HK-2 (cell line): ENCODE measurements around the gene CTIF.
A peak's percentile ranks its signal among the peaks of the same experiment; 100 is the strongest.

ENCODE experiments used
- DNase-seq: peaks from one replicate; pipeline ENCODE4 v3.0.0-alpha.2; 2018; ENCODE audit not compliant: unreplicated experiment

The CTIF gene

DNA sequence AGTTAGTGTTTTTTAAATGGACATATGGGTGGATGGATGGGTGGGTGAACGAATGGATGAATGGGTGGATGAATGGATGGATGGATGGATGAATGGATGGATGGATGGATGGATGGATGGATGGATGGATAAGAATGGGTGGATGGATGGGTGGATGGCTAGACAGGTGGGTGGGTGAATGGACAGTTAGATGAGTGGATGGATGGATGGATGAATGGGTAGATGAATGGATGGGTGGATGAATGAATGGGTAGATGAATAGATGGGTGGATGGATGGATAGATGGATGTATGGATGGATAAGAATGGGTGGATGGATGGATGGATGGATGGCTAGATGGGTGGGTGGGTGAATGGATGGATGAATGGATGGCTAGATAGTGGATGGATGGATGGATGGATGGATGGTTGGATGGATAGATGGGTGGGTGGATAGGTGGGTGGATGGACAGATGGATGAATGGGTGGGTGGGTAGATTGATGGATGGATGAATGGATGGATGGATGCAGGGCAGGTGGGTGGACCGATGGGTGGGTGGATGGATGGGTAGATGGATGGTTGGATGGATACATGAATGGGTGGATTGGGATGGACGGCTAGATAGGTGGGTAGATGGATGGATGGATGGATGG, 64.0 kb downstream of the CTIF start:
- DNase-seq = no peak

DNA sequence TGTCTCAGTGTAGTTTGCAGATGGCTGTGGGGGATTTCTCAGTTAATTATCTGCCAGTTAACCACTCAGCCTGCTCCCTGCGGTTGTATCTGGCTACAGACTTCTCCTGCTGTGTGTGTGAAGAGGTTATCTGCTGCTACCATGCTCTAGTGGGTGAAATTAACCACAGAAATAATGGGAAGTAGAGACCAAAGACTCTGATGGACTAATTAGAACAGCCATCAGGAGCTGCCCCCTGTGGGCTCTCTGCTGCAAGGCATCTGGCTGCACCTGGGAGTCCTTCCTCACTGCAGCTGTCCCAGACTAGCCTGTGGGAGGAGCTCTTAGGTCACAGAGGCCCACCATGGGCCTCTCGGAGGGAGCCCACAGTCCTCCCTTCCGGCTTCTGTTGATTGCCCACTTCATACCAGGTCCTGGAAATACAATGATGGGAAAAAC, 66.6 kb downstream of the CTIF start:
- peak; percentile 45 for DNase-seq

DNA sequence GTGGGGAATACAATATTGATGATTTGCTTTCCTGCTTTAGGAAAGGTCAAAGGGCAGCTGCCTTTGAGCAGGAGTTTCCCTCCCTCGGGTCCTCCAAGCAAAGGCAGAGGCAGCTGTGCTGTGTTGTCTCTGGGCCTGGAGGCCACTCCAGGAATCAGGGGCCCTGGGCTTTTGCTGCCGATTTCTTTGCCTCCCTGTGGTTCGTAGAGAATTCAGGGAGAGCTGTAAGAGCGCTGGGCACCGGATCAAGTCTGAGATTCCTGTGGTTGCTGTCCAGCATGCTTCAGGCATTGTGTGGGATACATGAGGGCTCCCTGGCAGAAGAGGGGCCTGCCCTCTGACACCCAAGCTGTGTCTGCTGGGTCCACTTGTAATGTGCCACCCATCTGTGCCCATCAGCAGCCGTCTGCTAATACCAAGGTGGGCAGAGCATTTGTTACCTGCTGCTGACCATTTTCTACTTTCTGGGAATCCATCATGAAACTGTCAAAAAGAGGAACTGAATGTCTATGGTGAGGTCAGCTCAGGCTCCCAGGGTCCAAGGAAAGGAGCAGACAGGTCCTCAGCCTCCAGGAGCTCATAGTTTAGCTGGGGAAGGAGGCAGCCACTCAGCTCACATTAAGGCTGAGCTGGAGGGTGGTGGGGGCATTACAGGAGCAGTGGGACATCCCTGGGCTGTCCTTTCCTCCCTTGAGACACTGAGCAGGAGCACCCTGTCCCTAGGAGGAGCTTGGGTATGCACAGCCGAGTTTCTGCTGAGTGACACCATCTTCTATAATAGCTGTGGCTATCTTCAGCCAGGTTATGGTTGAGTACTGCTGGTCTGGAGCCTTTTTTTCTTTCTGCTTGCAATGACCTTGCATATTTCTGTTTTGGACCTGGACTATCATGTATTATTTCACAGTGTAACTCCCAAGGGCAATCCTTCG, 68.5 kb downstream of the CTIF start:
- DNase-seq = peak; percentile 57

DNA sequence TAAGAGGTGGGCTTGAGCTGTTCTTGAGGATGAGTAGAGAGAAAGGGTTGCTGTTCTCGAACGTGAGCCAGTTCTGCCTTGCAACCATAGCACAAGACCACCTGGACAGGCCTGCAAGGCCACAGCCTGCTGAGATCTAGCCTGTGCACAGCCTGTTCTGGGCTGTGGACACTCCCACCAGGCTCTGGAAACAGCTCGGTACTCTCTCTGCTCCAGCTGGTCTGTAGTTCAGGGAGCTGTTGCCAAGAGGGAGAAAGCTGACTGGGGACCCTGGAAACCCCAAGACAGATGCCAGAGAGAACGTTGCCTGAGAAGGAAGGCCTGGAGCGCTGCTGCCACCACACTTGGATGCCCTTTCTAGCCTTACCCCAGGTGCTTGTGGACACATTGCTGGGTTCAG, 69.8 kb downstream of the CTIF start:
- no peak for DNase-seq

DNA sequence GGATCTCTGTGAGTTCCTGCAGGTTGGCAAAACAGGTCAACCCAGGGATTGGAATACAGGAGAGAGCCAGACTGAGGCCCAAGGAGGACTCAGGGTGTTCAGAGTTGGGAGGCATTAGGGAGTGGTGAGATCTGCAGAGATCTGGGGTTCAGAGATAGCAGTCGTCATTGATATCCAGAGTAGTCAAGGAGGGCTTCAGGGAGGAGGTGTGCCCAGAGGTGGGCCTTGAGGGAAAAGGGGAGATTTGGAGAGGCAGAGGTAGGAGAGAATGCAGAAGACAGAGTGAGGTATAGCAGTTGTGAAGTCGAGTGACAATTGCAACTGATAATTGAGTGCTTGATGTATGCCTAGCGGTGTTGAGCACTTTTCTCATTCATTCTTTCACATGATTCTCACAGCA, 70.3 kb downstream of the CTIF start:
- no peak for DNase-seq

DNA sequence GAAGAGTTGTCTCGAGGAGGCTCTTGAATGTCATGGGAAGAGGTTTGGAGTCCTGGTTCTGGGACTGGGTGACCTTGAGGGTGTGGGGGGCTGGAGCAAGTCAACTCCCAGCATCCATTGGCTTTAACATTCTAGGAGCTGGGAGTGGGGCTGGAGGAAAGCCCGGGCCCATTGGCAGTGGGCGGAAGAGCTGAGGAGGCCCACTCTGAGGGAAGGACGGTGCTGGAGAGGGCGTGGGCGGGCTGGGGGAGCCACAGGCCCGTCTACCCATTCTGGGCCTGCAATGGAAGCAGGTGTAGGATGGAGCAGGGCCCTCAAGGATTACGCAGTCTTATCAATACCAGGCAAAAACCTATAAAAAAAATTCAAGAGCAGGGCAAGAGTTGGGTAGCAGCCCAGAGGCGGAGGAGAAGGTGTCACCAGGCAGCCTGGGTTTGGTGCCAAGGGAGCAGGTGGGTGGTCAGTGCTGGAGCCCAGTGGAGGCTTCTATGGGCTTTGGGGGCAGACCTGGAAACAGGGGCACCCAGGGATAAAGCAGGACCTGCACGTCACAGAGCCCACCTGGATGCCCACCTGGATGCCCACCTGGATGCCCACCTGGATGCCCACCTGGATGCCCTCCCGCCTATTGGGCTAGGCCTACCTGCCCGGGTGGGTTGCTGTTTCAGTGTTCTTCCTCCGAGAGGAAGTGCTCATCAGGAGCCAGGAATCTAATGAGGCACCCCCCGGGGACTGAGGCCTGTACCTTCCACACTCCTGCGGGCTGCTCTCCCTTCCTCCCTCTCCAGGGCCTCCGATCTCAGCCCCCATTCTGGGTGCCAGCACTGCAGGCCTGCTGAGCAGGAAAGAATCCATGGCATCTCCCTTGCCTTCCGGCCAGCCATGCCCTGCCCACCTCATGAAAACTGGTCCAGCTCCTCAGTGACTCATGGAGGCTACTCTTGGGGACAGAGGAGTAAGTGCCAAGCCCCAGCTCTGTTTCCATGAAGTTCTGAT, 71.3 kb downstream of the CTIF start:
- DNase-seq = no peak

DNA sequence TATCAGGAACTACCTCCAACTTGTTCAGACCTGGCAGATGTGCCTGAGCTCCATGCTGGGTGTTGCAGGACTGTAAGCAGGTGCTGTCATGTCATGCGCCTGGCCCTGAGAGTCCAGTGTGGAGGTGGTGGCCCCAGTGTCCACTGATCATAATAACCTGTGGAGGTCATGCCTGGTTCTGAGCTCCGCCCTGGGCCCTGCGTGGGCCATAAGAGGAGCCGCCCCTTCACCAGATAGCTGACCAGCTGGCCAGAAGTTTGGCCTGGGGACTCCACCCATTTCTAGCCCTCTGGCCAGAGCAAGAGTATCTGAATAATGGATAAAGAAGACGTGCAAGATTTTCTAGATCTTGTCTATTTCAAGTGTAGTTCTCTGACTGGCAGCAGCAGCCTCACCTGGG, 72.4 kb downstream of the CTIF start:
- no peak for DNase-seq

DNA sequence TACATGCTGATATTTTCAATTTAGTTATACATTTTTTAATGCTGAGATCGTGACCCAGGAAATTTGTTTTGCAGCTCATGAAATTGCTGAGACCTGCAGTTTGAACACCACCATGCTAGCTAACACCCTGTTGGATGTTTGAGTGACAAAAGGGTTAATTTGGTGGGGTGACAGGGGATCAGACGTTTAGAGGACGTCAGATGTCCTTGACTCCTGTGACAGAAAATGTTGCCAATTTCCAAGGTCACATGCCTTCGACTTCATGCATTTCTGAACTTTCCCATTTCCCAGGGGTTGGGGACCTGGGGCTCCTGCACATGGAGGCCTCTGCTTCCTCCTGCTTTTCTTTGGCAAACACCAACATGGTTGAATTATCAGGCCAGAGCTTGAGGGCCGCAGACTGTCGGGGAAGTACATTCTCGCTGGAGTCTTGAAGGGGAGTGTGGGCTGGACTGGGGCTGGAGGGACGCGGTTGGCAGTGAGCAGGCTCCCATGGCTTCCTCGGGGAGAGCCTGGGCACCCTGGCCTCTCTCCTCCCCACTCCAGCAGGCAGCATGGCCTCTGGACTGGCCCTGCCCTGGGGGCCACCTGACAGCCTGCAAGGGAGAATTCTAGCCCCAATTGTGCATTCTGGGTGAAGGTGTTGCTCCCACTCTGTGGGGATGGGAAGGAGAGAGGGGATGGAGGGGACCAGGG, 73.1 kb downstream of the CTIF start:
- no peak for DNase-seq

DNA sequence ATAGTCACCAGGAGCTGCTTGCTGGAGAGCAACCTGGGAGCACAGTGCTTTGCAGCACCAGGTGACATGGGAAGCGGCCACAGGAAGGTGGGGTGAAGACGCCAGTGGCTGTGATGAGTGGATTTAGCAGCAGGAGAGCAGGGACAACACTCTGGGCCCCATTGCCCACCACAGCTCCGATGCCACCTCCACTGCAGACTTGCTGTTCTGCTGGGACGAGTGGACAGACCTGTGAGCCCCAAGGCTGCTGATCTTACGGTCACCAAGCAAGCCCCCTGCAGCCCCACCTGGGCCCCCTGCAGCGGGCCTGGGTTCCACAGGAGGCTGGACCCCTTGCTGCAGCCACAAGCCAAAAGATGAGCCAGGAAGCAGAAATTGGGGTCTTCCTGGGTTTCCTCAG, 73.7 kb downstream of the CTIF start:
- no peak for DNase-seq

DNA sequence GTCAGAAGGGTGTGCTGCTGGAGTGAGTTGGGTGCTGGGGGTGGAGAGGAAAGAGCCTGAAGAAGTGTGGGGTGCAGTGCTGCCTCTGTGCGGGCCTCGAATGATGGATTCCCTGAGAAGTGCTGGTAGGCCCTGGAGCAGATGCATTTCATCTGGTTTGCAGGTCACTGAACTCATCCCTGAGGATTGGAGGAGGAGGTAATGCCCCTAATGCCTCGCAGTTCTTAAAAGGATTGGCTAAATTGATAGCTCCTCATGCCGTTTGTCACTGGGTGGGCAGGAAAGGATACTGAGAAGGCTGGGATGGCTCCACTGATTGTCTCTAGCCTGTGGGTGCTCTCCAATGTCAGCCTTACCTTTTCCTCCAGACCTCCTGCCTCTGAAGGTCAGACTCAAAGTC, 74.1 kb downstream of the CTIF start:
- no peak for DNase-seq

DNA sequence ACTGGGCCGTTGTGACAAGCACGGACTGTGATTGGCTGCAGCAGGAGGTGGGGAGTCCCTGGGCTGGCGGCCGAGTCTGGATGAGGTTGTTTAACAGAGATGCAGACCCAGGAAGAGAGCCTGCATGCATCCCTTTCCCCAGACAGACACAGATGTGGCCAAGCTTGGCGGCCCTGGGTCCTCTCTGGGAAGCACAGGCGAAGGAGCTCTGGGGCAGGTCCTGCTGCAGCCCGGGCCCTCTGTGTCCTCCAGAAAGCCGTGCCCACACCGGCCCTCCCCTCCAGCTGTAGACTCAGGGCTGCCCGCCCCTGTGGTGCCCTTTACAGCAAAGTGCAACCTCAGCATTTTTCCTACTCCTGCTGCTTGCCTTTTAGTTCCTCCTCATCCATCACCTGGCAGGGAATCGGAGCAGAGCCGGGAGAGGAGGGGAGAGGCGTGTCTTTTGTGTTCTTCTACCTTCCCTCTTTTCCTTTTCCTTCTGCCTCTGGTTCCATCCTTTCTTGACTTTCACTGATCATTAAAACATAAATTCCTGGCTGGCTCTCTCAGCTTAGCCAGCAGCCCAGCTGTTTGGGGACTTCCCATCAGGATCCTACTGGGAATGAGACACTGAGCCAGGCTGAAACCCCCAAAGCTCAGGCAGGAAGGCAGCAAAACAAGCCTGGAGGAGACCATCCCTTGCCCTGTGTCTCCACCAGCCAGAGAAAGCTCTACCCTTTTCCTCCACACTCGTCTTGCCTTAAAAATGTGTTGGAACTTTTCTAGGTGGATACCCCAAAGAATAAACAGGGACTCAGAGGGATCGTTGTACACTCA, 75.0 kb downstream of the CTIF start:
- DNase-seq = no peak

DNA sequence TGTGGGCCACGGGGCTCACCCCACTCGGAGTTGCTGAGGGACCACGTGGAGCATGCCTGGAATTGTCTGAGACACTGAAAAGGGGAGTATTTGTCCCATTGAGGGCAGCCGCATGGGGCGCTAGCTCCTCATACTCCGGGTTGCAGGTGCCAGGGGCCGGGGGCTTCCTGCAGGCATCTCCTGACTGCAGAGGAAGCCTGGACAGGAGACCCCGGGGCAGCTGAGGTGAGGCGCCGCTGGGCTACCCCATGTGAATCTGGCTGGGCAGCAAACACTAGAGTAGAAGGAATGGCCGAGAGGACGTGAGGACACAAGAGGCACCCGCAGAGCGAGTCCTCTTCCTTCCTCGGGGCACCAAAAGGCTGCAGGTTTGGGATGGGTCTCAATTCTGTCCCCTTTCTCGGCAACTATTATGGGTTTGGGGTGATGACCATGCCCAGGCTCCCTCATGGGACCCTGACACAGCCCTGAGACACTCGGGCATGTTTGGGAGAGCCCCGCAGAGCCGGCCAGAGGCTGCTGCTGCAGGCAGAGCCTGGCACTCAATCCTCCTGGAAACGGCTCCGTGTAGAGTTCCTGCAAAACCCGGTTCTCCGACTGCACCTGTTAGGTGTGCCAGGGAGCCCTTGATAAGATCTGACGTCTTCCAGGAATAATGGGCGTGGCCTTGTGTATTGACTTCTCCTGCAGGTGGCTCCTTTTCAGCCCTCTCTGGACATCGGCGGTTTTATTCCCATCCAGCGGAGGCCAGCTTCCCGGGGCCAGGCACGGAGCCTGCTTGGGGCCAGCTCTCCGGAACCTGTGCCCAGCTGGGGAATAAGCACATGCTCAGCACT, 77.0 kb downstream of the CTIF start:
- no peak for DNase-seq

DNA sequence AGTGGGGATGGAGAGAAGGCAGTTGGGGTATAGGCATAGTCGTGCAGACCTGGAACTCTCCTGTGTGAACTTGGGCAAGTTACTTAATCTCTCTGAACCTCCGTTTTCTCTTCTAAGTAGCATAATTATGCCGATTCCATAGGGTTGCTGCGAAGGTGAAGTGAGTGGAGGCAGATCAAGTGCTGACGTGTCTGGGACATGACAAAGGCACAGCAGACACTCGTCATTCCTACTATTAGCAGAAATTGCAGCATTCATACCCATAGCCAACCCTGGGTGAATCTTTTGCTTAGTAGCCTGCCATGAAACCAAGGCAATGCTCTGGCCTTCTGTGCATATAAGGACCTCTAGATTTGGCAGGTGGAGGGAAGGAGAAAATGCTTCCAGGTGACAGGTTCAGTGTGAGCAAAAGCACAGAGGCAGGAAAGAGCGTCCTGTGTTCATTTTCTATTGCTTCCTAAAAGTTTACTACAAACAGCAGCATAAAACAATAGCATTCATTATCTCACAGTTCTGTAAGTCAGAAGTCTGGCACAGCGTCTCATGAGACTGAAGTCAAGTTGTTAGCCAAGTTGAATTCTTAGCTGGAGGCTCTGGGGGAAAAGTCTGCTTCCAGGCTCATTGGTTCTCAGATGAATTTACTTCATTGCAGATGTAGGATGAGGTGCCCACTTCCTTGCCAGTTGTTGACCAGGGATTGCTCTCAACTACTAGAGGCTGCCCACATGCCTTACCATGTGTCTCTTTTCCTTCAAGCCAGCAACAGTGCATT, 77.8 kb downstream of the CTIF start:
- DNase-seq = no peak

DNA sequence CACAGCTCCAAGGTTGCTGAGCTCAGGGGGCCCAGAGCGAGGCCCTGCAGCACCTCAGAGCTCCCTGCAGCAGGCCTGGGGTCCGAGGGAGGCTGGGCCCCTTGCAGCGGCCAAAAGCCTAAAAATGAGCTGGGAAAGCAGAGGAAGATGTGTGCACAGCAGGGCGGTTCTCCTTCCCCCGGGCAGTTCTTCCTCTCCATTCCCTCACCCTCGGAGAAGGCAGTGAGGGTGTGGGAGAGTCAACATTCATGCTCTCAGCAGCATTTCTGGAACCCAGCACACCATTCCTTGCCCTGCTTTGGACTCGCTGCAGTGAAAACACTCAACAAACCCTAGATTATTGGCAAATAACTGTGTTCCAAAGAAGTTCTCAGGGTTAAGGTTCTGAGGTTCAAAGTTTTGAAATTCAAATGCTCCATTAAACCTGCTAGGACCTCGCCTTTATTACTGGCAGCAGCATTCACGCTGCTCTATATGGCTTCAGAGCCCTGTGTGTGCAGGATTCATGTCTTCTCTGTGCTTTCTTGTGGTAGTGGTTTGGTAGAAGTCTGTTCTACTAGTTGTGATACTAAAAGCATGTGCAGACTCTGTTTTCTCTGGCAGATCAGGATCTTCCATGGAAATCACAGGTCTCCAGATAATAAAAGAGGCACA, 79.1 kb downstream of the CTIF start:
- no peak for DNase-seq

DNA sequence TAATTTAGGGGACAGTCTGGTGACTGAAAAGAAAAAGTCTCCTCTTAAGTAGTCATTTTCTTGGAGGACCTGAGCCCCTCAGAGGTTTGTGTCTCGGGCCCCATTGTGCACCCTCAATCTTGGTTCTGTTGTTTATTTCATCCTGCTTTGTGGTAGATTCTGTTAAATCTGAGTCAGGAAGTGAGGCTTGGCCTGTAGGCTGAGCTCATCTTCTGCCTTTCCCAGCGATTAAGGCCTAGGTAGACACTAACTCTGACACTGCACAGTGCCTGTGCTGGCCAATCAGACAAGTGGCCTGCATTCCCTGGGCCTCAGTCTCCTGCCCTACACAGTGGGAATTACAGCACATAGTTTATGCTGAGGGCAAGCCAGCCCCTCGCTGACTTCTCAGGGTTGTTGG, 80.2 kb downstream of the CTIF start:
- no peak for DNase-seq

DNA sequence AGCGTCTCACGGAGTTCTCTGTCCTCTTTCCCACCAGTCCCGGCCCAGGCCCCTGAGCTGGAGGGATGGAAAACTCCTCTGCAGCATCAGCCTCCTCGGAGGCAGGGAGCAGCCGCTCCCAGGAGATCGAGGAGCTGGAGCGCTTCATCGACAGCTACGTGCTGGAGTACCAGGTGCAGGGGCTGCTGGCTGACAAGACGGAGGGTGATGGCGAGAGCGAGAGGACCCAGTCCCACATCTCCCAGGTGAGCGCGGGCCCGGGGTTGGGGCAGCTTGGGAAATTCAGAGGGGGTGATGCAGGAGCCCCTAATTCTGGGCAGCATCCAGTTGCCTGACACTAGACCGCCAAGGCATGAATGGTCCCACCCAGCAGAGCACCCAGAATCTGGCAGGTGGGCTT, 80.7 kb downstream of the CTIF start:
- DNase-seq = no peak

DNA sequence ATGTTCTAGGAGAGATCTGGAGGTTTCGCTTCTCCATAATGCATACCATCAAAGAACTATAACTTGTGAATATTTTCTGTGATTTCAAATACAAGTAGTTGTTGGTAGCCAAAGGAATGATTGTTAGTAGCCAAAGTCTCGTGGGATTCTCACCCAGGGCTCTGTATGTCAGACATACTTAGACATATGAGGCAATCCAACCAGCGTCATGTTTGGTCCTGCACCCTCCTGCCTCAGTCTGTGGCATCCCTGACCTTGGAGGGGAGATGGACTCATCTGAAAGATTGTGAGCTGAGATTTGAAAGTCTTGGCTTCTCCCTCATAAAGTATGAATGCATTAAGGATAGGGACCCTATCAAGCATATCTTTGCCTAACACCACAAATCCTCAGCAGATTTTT, 81.2 kb downstream of the CTIF start:
- DNase-seq = no peak

DNA sequence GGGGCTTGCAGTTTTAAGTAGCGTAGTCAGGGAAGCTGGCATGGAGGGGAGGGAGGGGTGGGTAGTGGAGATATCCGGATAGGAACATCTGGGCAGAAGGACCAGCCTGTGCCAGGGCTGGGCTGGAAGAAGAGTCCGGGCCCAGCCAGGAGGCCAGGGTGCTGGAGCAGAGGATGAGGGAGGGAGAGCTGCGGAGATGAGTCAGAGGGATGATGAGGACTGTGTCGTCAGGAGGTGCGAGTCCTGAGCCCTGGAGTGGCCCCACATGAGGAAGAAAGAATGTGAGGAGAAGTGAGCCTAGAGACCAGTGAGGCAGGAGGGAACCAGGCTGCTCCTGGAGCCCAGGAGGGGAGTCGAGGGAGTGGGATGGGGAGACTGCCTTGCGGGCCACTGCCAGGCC, 82.4 kb downstream of the CTIF start:
- peak; percentile 59 for DNase-seq
